Endodermal cell (in vitro differentiated cells): ENCODE measurements around the gene ANAPC5. TPM values are rescaled to one million over a fixed set of nuclear protein-coding genes. Genes with fewer than 3 reads are reported as not detected.

Experiments used
- DNase-seq: peaks from one replicate; pipeline ENCODE4 v3.0.0-alpha.2; 2017
- H3K27ac ChIP-seq: 2 replicates; pipeline ENCODE4 v1.5.1; 2013; ENCODE audit warnings: mild to moderate bottlenecking, low read depth, low read length, moderate library complexity
- H3K27me3 ChIP-seq: 2 replicates; pipeline ENCODE4 v1.6.1; 2013; ENCODE audit warnings: mild to moderate bottlenecking, low read length, moderate library complexity; ENCODE audit not compliant: insufficient read depth, control insufficient read depth, poor library complexity, severe bottlenecking
- H3K36me3 ChIP-seq: 2 replicates; pipeline ENCODE4 v1.7.0; 2013; ENCODE audit warnings: mild to moderate bottlenecking, low read length, moderate library complexity; ENCODE audit not compliant: control insufficient read depth, insufficient read depth
- H3K4me1 ChIP-seq: one replicate; pipeline ENCODE4 v1.7.0; 2013; ENCODE audit warnings: low read length; ENCODE audit not compliant: control insufficient read depth, insufficient read depth
- H3K4me3 ChIP-seq: 2 replicates; pipeline ENCODE4 v1.5.1; 2013; ENCODE audit warnings: mild to moderate bottlenecking, low read length, moderate library complexity
- H3K9ac ChIP-seq: 2 replicates; pipeline ENCODE4 v1.6.1; 2013; ENCODE audit warnings: mild to moderate bottlenecking, low read length, moderate library complexity; ENCODE audit not compliant: poor library complexity, severe bottlenecking; ENCODE audit errors: extremely low read depth
- H3K9me3 ChIP-seq: 2 replicates; pipeline ENCODE4 v1.6.1; 2013; ENCODE audit warnings: mild to moderate bottlenecking, low read length, moderate library complexity; ENCODE audit not compliant: control insufficient read depth
- H3K27ac Mint-ChIP-seq: 2 replicates; pipeline ENCODE4 v1.8.0; 2020; ENCODE audit warnings: mixed read lengths
- H3K27me3 Mint-ChIP-seq: 2 replicates; pipeline ENCODE4 v1.8.0; 2021; ENCODE audit warnings: mild to moderate bottlenecking, mixed read lengths; ENCODE audit not compliant: insufficient read depth
- H3K36me3 Mint-ChIP-seq: 2 replicates; pipeline ENCODE4 v1.8.0; 2020; ENCODE audit warnings: low read depth, mixed read lengths
- H3K4me1 Mint-ChIP-seq: 2 replicates; pipeline ENCODE4 v1.8.0; 2020; ENCODE audit warnings: mixed read lengths
- H3K4me3 Mint-ChIP-seq: 2 replicates; pipeline ENCODE4 v1.8.0; 2020; ENCODE audit warnings: mild to moderate bottlenecking, moderate library complexity, mixed read lengths
- H3K9me3 Mint-ChIP-seq: 2 replicates; pipeline ENCODE4 v1.8.0; 2020; ENCODE audit warnings: mild to moderate bottlenecking, mixed read lengths
- CTCF ChIP-seq: fragments of 200-600 bp; sonication (generic); conservative IDR thresholded peaks from 2 replicates; pipeline ENCODE4 v1.5.0; 2021; ENCODE audit warnings: antibody characterized with exemption, mild to moderate bottlenecking
- WGBS, 2 experiments: methylation state at CpG; one replicate each; pipeline versions ENCODE4 v1.1.5 to v1.1.7; 2013; ENCODE audit warnings: missing lambda C conversion rate in 2 of 2, mixed read lengths in 1 of 2; ENCODE audit not compliant: insufficient coverage in 1 of 2, insufficient read length in 1 of 2; 5-methylcytosine and 5-hydroxymethylcytosine counted together
- total RNA-seq, 2 donors: library from RNA; stranded (reverse); fragmentation: NEBNext Ultra II Directional in 1 of 2; extraction: Animal tissue kit (Norgen Biotek cat#: 25700) in 1 of 2; gene quantifications; 2 replicates in 1 of 2; 3 replicates in 1 of 2; pipeline ENCODE4 v1.2.1, GENCODE V29; 2021

Gene ANAPC5
- total RNA-seq, 2 donors from 2014 or later: 87.7 to 111 TPM

DNA sequence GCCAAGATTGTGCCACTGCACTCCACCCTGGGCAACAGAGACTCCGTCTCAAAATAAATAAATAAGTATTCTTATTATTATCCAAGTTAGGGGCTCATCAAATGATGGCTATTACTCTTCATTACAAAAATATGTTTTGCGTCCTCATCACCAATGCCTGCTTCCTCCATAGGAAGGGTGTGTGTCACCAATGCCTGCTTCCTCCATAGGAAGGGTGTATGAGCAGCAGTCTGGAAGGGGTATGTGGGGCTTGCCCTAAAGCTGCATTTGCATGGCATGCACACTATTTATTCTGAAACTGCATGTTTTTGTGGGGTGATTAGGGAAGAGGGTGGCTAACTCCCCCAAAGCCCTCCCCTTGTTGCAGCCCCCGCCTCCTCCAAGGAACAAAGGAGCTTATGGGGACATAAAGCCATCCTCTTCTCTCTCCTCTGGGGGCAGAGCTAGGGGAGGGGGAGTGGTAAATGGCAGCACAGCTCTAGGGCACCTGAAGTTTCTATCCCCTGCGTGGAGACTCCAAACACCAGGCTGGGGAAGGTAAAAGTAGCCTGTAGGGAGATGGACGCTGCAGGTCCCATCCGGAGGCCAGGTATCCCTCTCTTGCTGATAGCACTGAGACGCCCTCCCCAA is 57.0 kb downstream of the ANAPC5 start:
- Histone ChIP-seq H3K9ac (peak overlapping the region; percentile 73), H3K4me3 (peak overlapping the region; percentile 91), H3K27me3 (no peaks in the 10 kb centered on the region), H3K27ac (no peak overlapping the region), H3K9me3 (no peaks in the 10 kb centered on the region), H3K36me3 (peaks cover 10% of the 10 kb centered on the region), H3K4me1 (no peaks in the 10 kb centered on the region)
- Mint-ChIP-seq H3K4me3 (peak overlapping the region; percentile 91), H3K36me3 (peaks cover 28% of the 10 kb centered on the region), H3K27me3 (no peaks in the 10 kb centered on the region), H3K9me3 (no peaks in the 10 kb centered on the region), H3K4me1 (peaks cover 8% of the 10 kb centered on the region), H3K27ac (peak overlapping the region; percentile 66)
- WGBS, 2 experiments: 4 to 30% methylated on average over 4 to 7 of the region's 7 CpGs
- no peak for TF ChIP-seq CTCF
- peak; percentile 77 for DNase-seq

GRCh38 chr12:121294151-121294889 is 57.9 kb downstream of the ANAPC5 start:
- Mint-ChIP-seq H3K4me3 (peak overlapping the region; percentile 91), H3K27ac (no peak overlapping the region), H3K4me1 (peaks cover 11% of the 10 kb centered on the region), H3K9me3 (no peaks in the 10 kb centered on the region), H3K27me3 (no peaks in the 10 kb centered on the region), H3K36me3 (peaks cover 32% of the 10 kb centered on the region)
- TF ChIP-seq CTCF: no peak
- WGBS, 2 experiments: 94 to 100% methylated on average over 5 to 10 of the region's 10 CpGs
- Histone ChIP-seq H3K9me3 (no peaks in the 10 kb centered on the region), H3K36me3 (peaks cover 16% of the 10 kb centered on the region), H3K4me3 (peak overlapping the region; percentile 91), H3K9ac (no peak overlapping the region), H3K4me1 (no peaks in the 10 kb centered on the region), H3K27ac (no peak overlapping the region), H3K27me3 (no peaks in the 10 kb centered on the region)
- no peak for DNase-seq

- H3K4me3 ChIP-seq: no peak overlapping the region
- H3K9me3 ChIP-seq: no peaks in the 10 kb centered on the region
- TF ChIP-seq CTCF: no peak
- H3K27me3 ChIP-seq: no peaks in the 10 kb centered on the region
- Mint-ChIP-seq H3K27me3 (no peaks in the 10 kb centered on the region), H3K4me1 (peaks cover 16% of the 10 kb centered on the region), H3K4me3 (peak overlapping the region; percentile 91), H3K36me3 (peaks cover 32% of the 10 kb centered on the region), H3K9me3 (no peaks in the 10 kb centered on the region), H3K27ac (no peak overlapping the region)
- no peak overlapping the region for H3K9ac ChIP-seq
- peaks cover 4% of the 10 kb centered on the region for H3K4me1 ChIP-seq
- H3K27ac ChIP-seq: no peak overlapping the region
- peaks cover 16% of the 10 kb centered on the region for H3K36me3 ChIP-seq
- no peak for DNase-seq
- 94% methylated on average over 4 of the region's 4 CpGs; no CpG with 5 or more reads in 1 of the 2 experiments for WGBS, 2 experiments
These were observed 58.6 kb downstream of the ANAPC5 start for GRCh38 chr12:121293603-121294002.
